H1 (cell line): ENCODE results near the gene SYMPK. TPM values are rescaled to one million over a fixed set of nuclear protein-coding genes. Genes with fewer than 3 reads are reported as not detected.

ENCODE experiments used
- ASH2L ChIP-seq: fragments of 200-600, 300-600 bp; sonication (generic); IDR thresholded peaks from one replicate; pipeline ENCODE4 v1.7.1; 2017; ENCODE audit warnings: low read length
- CTBP2 ChIP-seq: IDR thresholded peaks from 2 replicates; pipeline ENCODE4 v1.7.0; 2011; ENCODE audit warnings: borderline replicate concordance, mild to moderate bottlenecking, moderate library complexity, mixed read lengths, low read length; ENCODE audit not compliant: insufficient read depth, insufficient read length
- EGR1 ChIP-seq: IDR thresholded peaks from 2 replicates; pipeline ENCODE4 v1.6.1; 2011; ENCODE audit warnings: low read depth, low read length, borderline replicate concordance
- EZH2 ChIP-seq: fragments of 200-600 bp; sonication (generic); IDR thresholded peaks from 2 replicates; pipeline ENCODE4 v1.7.1; 2012; ENCODE audit warnings: low read depth, mild to moderate bottlenecking, moderate library complexity, low read length, inconsistent platforms; ENCODE audit not compliant: severe bottlenecking
- HDAC6 ChIP-seq: IDR thresholded peaks from one replicate; pipeline ENCODE4 v1.7.1; 2012; ENCODE audit warnings: low read depth, mild to moderate bottlenecking, inconsistent platforms, low read length, moderate library complexity
- KDM4A ChIP-seq: IDR thresholded peaks from one replicate; pipeline ENCODE4 v1.7.1; 2012; ENCODE audit warnings: low read depth, mild to moderate bottlenecking, moderate library complexity, low read length, inconsistent platforms; ENCODE audit not compliant: severe bottlenecking
- KDM5A ChIP-seq: fragments of 200-600 bp; IDR thresholded peaks from 2 replicates; pipeline ENCODE4 v1.7.1; 2012; ENCODE audit warnings: mild to moderate bottlenecking, low read length, inconsistent platforms, mixed read lengths
- SIRT6 ChIP-seq: IDR thresholded peaks from one replicate; pipeline ENCODE4 v1.7.1; 2012; ENCODE audit warnings: low read length, inconsistent platforms
- YY1 ChIP-seq: IDR thresholded peaks from 2 replicates; pipeline ENCODE4 v1.6.1; 2011; ENCODE audit warnings: low read depth, mild to moderate bottlenecking, low read length
- polyA plus RNA-seq, 7 experiments: library from polyadenylated mRNA; depleted of rRNA in 3 of 7; stranded (reverse) in 5 of 7; unstranded in 2 of 7; fragments of >200 nt in 5 of 7; fragments of 200-250 nt in 2 of 7; gene quantifications; 1 replicate in 5 of 7; 2 replicates in 1 of 7; 4 replicates in 1 of 7; pipeline versions ENCODE4 v1.2.1 to v1.2.3, GENCODE V29; 2011 to 2013; ENCODE audit warnings: missing spikeins in 2 of 7, mixed read lengths in 2 of 7
- total RNA-seq: library from RNA; stranded (reverse); fragmentation: NEBNext Ultra II Directional; extraction: Animal tissue kit (Norgen Biotek cat#: 25700); gene quantifications from 2 replicates; pipeline ENCODE4 v1.2.1, GENCODE V29; 2021
- TF ChIP-seq, protein P1 (sequence below), 3 experiments: IDR thresholded peaks; 1 replicate in 2 of 3; 2 replicates in 1 of 3; pipeline versions ENCODE4 v1.5.1 to v1.6.1; 2011; ENCODE audit warnings: low read length in 3 of 3, mild to moderate bottlenecking in 3 of 3, inconsistent platforms in 2 of 3, low read depth in 1 of 3, moderate library complexity in 1 of 3; ENCODE audit not compliant: insufficient read depth in 1 of 3; ENCODE audit errors: control extremely low read depth in 1 of 3
- TF ChIP-seq, protein P2 (sequence below): IDR thresholded peaks from 2 replicates; pipeline ENCODE4 v1.6.1; 2012; ENCODE audit warnings: inconsistent platforms

SYMPK gene
- total and polyA plus RNA-seq, 2 of the 8 experiments (the other 6 are each of a cell fraction or from before 2014, with no cell fraction given), result 93.6 to 99.5 TPM

DNA sequence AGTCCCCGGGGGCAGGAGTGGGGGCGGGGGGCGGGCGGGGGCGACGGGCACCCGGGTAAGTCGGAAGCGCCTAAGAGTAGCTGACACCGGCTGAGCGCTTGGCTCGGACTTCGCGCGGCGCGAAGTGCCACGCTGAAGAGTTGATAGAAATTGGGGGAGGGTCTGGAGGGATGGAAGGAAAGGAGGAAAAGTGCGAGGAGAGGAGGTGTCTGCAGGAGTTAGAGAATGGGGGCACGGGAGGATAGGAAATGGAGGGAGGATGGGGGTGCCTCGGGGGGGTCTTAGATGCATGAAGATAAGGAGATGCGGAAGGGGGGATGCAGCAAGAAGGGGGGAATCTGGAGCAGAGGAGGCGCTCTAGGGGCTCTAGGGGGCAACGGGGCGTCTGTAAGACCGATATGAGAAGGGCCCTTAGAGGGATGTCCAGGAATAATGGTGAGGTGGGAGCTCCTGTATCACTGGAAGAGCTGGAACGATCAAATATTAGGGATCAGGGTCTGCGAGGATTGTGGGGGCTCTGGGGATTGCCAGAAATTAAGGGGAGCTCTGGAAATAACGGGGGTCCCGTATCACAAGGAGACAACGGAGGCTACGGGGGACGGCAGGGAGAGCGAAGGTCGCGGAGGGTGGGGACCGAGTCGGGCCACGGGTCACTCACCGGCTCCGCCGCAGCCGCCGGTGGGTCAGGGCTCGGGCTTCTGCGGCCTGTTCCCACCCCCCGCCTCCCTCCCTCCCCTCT is 39.1 kb upstream of the SYMPK start, which contains the start of gene MYPOP (continued):
- TF ChIP-seq EZH2 (peak; percentile 2), KDM4A (peak; percentile 6), SIRT6 (no peak), HDAC6 (no peak), CTBP2 (no peak), ASH2L (peak; percentile 25), EGR1 (0 out of 2 replicates have a peak, but pooled peaks have one; percentile 29), KDM5A (no peak), YY1 (no peak)
- TF ChIP-seq, protein P1, sequence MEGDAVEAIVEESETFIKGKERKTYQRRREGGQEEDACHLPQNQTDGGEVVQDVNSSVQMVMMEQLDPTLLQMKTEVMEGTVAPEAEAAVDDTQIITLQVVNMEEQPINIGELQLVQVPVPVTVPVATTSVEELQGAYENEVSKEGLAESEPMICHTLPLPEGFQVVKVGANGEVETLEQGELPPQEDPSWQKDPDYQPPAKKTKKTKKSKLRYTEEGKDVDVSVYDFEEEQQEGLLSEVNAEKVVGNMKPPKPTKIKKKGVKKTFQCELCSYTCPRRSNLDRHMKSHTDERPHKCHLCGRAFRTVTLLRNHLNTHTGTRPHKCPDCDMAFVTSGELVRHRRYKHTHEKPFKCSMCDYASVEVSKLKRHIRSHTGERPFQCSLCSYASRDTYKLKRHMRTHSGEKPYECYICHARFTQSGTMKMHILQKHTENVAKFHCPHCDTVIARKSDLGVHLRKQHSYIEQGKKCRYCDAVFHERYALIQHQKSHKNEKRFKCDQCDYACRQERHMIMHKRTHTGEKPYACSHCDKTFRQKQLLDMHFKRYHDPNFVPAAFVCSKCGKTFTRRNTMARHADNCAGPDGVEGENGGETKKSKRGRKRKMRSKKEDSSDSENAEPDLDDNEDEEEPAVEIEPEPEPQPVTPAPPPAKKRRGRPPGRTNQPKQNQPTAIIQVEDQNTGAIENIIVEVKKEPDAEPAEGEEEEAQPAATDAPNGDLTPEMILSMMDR (IDR thresholded peaks at IDR 0.05; ENCODE audit: control extremely low read depth in 1 of 3, insufficient read depth in 1 of 3, low read depth in 1 of 3, low read length in 3 of 3), result no peak
- TF ChIP-seq, protein P2, sequence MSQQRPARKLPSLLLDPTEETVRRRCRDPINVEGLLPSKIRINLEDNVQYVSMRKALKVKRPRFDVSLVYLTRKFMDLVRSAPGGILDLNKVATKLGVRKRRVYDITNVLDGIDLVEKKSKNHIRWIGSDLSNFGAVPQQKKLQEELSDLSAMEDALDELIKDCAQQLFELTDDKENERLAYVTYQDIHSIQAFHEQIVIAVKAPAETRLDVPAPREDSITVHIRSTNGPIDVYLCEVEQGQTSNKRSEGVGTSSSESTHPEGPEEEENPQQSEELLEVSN, result peak; percentile 5; the same call in 1 of the 2 replicates
